ENCODE measurements around the gene TIMP4. TPM values are rescaled to one million over a fixed set of nuclear protein-coding genes. Genes with fewer than 3 reads are reported as not detected.
A peak's percentile ranks its signal among the peaks of the same experiment; 100 is the strongest.

The TIMP4 gene
- total and polyA plus RNA-seq, 12 donors = 4.0 to 34.3 (median 9.7) TPM

- WGBS, 4 donors = 63 to 82% (median 73%) methylated on average over 1 of the region's 1 CpG
Observed at GRCh38 chr3:12175137-12175593, 16.5 kb upstream of the TIMP4 start.

GRCh38 chr3:12170207-12170606 lies 11.5 kb upstream of the TIMP4 start:
- 52 to 83% (median 69%) methylated on average over 2 of the region's 2 CpGs for whole genome bisulfite sequencing, 4 donors
- H3K36me3 ChIP-seq (replicated peaks in 1 of 2) = no peaks in the 10 kb centered on the region
- no peak overlapping the region for H3K27ac ChIP-seq
- TF ChIP-seq CTCF (IDR thresholded peaks at IDR 0.05) (no peak), POLR2A (IDR thresholded peaks at IDR 0.05) (no peak)
- intact Hi-C loops (cut with DNase I) = no loop called here
- no peaks in the 10 kb centered on the region for H3K4me1 ChIP-seq (replicated peaks in 1 of 2)
- H3K27me3 ChIP-seq = no peaks in the 10 kb centered on the region
- no peaks in the 10 kb centered on the region for H3K9me3 ChIP-seq (replicated peaks in 1 of 3)
- no peak overlapping the region for H3K4me3 ChIP-seq
- DNase-seq = no peak

More at GRCh38 chr3:12175137-12175593, 16.5 kb upstream of the TIMP4 start:
- no peak overlapping the region for H3K27ac ChIP-seq
- TF ChIP-seq POLR2A (IDR thresholded peaks at IDR 0.05) (no peak), CTCF (IDR thresholded peaks at IDR 0.05) (no peak)
- H3K9me3 ChIP-seq (replicated peaks in 1 of 3) = no peaks in the 10 kb centered on the region
- peaks cover 0 to 6% of the 10 kb centered on the region in 2 donors for H3K4me1 ChIP-seq (replicated peaks in 1 of 2)
- intact Hi-C loops (cut with DNase I) = loop anchor here (5.0 kb wide), 2 partner anchors 33 to 38 kb away; no protein-coding TSS in a partner anchor
- no peak overlapping the region for H3K4me3 ChIP-seq
- DNase-seq = no peak
- no peaks in the 10 kb centered on the region for H3K27me3 ChIP-seq
- H3K36me3 ChIP-seq (replicated peaks in 1 of 2) = no peaks in the 10 kb centered on the region

- H3K4me3 ChIP-seq = no peak overlapping the region
- intact Hi-C loops (cut with DNase I) = no loop called here
- no peaks in the 10 kb centered on the region for H3K4me1 ChIP-seq (replicated peaks in 1 of 2)
- no peaks in the 10 kb centered on the region for H3K27me3 ChIP-seq
- H3K9me3 ChIP-seq (replicated peaks in 1 of 3) = no peaks in the 10 kb centered on the region
- no peak overlapping the region for H3K27ac ChIP-seq
- H3K36me3 ChIP-seq (replicated peaks in 1 of 2) = no peaks in the 10 kb centered on the region
- 61 to 79% (median 73%) methylated on average over 4 of the region's 4 CpGs for WGBS, 4 donors
- TF ChIP-seq CTCF (IDR thresholded peaks at IDR 0.05) (no peak), POLR2A (IDR thresholded peaks at IDR 0.05) (no peak)
- DNase-seq = no peak
Observed at GRCh38 chr3:12165909-12166308, 7.2 kb upstream of the TIMP4 start.

GRCh38 chr3:12159227-12159601 lies 502 bp upstream of the TIMP4 start:
- 37 to 69% (median 61%) methylated on average over 4 of the region's 4 CpGs for WGBS, 4 donors
- intact Hi-C loops (cut with DNase I) = no loop called here
- TF ChIP-seq CTCF (IDR thresholded peaks at IDR 0.05) = no peak
- TF ChIP-seq POLR2A (IDR thresholded peaks at IDR 0.05) = no peak

More at GRCh38 chr3:12159227-12159601, 502 bp upstream of the TIMP4 start:
- DNase-seq = no peak
- H3K4me1 ChIP-seq (replicated peaks in 1 of 2) = peaks cover 0 to 7% of the 10 kb centered on the region in 2 donors
- H3K27me3 ChIP-seq = no peaks in the 10 kb centered on the region
- peak overlapping the region in 3 of 5 donors; percentile 23 to 83 (median 49) for H3K27ac ChIP-seq
- H3K9me3 ChIP-seq (replicated peaks in 1 of 3) = no peaks in the 10 kb centered on the region
- no peak overlapping the region for H3K4me3 ChIP-seq
- H3K36me3 ChIP-seq (replicated peaks in 1 of 2) = no peaks in the 10 kb centered on the region

Data from adrenal gland (tissue), 12 donors.